Osteoblast (primary cell): ENCODE results near the gene RHPN2. TPM values are rescaled to one million over a fixed set of nuclear protein-coding genes. Genes with fewer than 3 reads are reported as not detected.

Source experiments
- DNase-seq: peaks from one replicate; pipeline ENCODE4 v3.0.0; 2011; ENCODE audit warnings: low spot score, mixed read lengths; ENCODE audit not compliant: insufficient read length; ENCODE audit errors: missing footprints
- H2AFZ ChIP-seq: 2 replicates; pipeline ENCODE4 v1.6.0; 2011; ENCODE audit warnings: mild to moderate bottlenecking, low read length
- H3K27ac ChIP-seq: 2 replicates; pipeline ENCODE4 v1.5.1; 2011; ENCODE audit warnings: mild to moderate bottlenecking, low read depth, low read length, moderate library complexity
- H3K27me3 ChIP-seq: 2 replicates; pipeline ENCODE4 v1.6.0; 2012; ENCODE audit warnings: mild to moderate bottlenecking, control low read depth, inconsistent platforms, low read length, moderate library complexity; ENCODE audit not compliant: insufficient read depth
- H3K36me3 ChIP-seq: 2 replicates; pipeline ENCODE4 v1.5.1; 2011; ENCODE audit warnings: mild to moderate bottlenecking, low read length, control low read depth, moderate library complexity; ENCODE audit not compliant: insufficient read depth
- H3K4me1 ChIP-seq: 2 replicates; pipeline ENCODE4 v1.5.1; 2011; ENCODE audit warnings: mild to moderate bottlenecking, low read length, control low read depth, moderate library complexity; ENCODE audit not compliant: insufficient read depth
- H3K4me2 ChIP-seq: 2 replicates; pipeline ENCODE4 v1.6.0; 2011; ENCODE audit warnings: mild to moderate bottlenecking, low read length; ENCODE audit not compliant: insufficient read depth
- H3K4me3 ChIP-seq: fragments of 200-600 bp; sonication (generic); 3 replicates; pipeline ENCODE4 v1.5.1; 2012; ENCODE audit warnings: mild to moderate bottlenecking, low read length, inconsistent platforms; ENCODE audit not compliant: insufficient read depth
- H3K79me2 ChIP-seq: 2 replicates; pipeline ENCODE4 v1.6.0; 2012; ENCODE audit warnings: mild to moderate bottlenecking, low read length, control low read depth, inconsistent platforms; ENCODE audit not compliant: insufficient read depth
- H3K9me3 ChIP-seq: 2 replicates; pipeline ENCODE4 v1.5.1; 2011; ENCODE audit warnings: low read depth, low read length, control low read depth
- H4K20me1 ChIP-seq: 2 replicates; pipeline ENCODE4 v1.6.0; 2012; ENCODE audit warnings: mild to moderate bottlenecking, low read length, control low read depth; ENCODE audit not compliant: insufficient read depth
- total RNA-seq: library from RNA; depleted of rRNA; stranded (reverse); fragments of >200 nt; gene quantifications from 2 replicates; pipeline ENCODE4 v1.2.3, GENCODE V29; 2012
- TF ChIP-seq, protein P1 (sequence below): IDR thresholded peaks from 2 replicates; pipeline ENCODE4 v1.5.1; 2011; ENCODE audit warnings: mild to moderate bottlenecking, low read depth, low read length, moderate library complexity; ENCODE audit errors: extremely low read depth

RHPN2 gene
- total RNA-seq, 1 donor: 1.4 TPM

DNA sequence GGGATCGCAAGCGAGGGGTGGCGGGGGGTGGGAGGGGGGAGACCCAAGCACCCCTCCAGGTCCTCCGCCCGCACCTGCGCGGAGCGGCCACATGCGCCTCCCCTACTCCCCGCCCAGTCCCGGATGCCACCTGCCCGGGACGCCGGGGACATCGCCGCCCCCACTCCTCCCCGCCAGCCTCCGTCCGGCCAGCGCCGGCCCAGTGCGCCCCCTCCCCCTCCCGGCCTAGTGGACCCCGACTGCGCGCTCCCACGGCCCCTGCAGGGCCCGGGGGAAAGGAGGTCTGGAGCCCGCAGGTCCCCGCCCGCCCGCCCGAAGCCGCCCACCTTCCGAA, 263 bp downstream of the RHPN2 start:
- Histone ChIP-seq H3K36me3 (no peaks in the 10 kb centered on the region), H3K9me3 (no peaks in the 10 kb centered on the region), H2AFZ (no peak overlapping the region), H3K27me3 (peaks cover 14% of the 10 kb centered on the region), H3K4me2 (peak overlapping the region; percentile 45), H4K20me1 (no peaks in the 10 kb centered on the region), H3K4me3 (no peak overlapping the region), H3K4me1 (no peaks in the 10 kb centered on the region), H3K27ac (no peak overlapping the region), H3K79me2 (no peaks in the 10 kb centered on the region)
- peak; percentile 81 for DNase-seq
- TF ChIP-seq, protein P1, sequence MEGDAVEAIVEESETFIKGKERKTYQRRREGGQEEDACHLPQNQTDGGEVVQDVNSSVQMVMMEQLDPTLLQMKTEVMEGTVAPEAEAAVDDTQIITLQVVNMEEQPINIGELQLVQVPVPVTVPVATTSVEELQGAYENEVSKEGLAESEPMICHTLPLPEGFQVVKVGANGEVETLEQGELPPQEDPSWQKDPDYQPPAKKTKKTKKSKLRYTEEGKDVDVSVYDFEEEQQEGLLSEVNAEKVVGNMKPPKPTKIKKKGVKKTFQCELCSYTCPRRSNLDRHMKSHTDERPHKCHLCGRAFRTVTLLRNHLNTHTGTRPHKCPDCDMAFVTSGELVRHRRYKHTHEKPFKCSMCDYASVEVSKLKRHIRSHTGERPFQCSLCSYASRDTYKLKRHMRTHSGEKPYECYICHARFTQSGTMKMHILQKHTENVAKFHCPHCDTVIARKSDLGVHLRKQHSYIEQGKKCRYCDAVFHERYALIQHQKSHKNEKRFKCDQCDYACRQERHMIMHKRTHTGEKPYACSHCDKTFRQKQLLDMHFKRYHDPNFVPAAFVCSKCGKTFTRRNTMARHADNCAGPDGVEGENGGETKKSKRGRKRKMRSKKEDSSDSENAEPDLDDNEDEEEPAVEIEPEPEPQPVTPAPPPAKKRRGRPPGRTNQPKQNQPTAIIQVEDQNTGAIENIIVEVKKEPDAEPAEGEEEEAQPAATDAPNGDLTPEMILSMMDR: no peak

DNA sequence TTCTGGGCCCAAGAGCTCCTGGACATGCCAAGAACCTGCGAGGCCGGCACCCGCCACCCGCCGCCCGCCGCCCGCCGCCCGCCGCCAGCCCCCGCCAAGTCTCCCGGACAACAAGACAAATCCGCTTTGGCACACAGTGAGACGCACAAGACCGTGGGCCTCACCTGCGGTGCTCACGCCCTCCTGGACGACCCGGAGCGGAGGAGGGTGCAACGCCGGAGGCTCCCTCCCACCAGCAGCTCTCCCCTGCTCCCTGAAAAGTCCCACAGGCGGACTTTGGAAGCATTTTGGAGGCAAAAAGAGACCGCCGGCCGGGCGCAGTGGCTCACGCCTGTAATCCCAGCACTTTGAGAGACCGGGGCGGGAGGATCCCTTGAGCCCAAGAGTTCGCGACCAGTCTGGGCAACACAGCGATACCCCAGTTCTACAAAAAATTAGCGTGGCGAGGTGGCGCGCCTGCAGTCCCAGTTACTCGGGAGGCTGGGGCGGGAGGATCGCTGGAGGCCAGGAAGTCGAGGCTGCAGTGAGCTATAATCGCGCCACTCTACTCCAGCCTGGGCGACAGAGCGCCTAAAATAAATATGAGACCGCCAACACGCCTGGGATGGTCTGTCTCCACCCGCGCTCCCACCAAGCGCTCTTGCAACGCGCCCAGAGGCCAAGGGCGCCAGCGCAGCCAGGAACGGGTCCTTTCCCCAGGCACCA, 783 bp downstream of the RHPN2 start:
- no peaks in the 10 kb centered on the region for H3K79me2 ChIP-seq
- H3K4me3 ChIP-seq: no peak overlapping the region
- peaks cover 14% of the 10 kb centered on the region for H3K27me3 ChIP-seq
- TF ChIP-seq, protein P1: no peak
- H4K20me1 ChIP-seq: no peaks in the 10 kb centered on the region
- H3K27ac ChIP-seq: no peak overlapping the region
- no peaks in the 10 kb centered on the region for H3K36me3 ChIP-seq
- peak; percentile 79 for DNase-seq
- no peaks in the 10 kb centered on the region for H3K4me1 ChIP-seq
- H3K9me3 ChIP-seq: no peaks in the 10 kb centered on the region
- peak overlapping the region; percentile 6 for H2AFZ ChIP-seq
- H3K4me2 ChIP-seq: peak overlapping the region; percentile 45

DNA sequence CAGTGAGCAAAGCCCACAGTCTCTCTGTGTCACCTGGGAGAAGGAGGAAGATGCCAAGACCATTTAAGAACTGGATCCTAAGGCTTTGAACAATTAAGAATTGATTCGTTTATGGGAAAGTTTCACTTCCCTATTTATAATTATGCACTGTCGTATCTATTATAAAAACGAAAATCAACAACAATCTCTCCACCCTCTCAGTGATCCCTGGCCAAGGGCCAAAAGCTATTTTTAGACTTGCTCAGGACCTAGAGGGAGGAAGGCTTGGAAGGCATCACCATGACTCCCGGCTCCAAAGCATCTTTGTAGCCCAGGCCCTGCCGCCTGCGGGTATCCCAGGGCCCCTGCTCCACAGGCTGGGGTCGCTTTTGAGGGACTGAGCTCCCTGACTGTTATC, 1.3 kb downstream of the RHPN2 start:
- TF ChIP-seq, protein P1: no peak
- H3K36me3 ChIP-seq: no peaks in the 10 kb centered on the region
- H3K9me3 ChIP-seq: no peaks in the 10 kb centered on the region
- H3K4me2 ChIP-seq: no peak overlapping the region
- no peak overlapping the region for H3K4me3 ChIP-seq
- H2AFZ ChIP-seq: no peak overlapping the region
- H3K4me1 ChIP-seq: no peaks in the 10 kb centered on the region
- H4K20me1 ChIP-seq: no peaks in the 10 kb centered on the region
- DNase-seq: peak; percentile 71
- peaks cover 14% of the 10 kb centered on the region for H3K27me3 ChIP-seq
- H3K79me2 ChIP-seq: no peaks in the 10 kb centered on the region
- no peak overlapping the region for H3K27ac ChIP-seq

DNA sequence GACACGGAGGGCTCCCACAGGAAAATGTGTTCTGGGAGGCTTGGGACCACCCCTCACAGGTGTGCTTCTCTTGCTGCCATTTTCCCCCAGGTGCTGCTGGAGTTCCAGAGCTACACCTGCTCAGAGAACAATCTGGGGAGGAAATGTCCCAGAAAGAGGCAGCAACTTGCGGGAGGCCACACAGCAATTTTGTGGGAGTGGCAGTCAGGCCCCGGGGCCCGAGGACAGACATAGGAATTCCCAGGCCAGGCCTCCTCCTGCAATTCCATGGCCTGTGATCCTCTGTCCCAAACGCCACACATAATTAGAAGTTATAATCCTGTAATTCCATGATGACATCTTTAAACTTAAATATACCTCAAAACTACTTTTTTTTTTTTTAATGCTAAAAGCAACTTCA, 1.8 kb downstream of the RHPN2 start:
- DNase-seq: peak; percentile 4
- Histone ChIP-seq H4K20me1 (no peaks in the 10 kb centered on the region), H2AFZ (no peak overlapping the region), H3K4me3 (no peak overlapping the region), H3K79me2 (no peaks in the 10 kb centered on the region), H3K27ac (no peak overlapping the region), H3K4me2 (no peak overlapping the region), H3K9me3 (no peaks in the 10 kb centered on the region), H3K27me3 (peaks cover 14% of the 10 kb centered on the region), H3K36me3 (no peaks in the 10 kb centered on the region), H3K4me1 (no peaks in the 10 kb centered on the region)
- TF ChIP-seq, protein P1: no peak
